Measurements from ENCODE around the gene CLDN14.

The CLDN14 gene, protein sequence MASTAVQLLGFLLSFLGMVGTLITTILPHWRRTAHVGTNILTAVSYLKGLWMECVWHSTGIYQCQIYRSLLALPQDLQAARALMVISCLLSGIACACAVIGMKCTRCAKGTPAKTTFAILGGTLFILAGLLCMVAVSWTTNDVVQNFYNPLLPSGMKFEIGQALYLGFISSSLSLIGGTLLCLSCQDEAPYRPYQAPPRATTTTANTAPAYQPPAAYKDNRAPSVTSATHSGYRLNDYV

DNA sequence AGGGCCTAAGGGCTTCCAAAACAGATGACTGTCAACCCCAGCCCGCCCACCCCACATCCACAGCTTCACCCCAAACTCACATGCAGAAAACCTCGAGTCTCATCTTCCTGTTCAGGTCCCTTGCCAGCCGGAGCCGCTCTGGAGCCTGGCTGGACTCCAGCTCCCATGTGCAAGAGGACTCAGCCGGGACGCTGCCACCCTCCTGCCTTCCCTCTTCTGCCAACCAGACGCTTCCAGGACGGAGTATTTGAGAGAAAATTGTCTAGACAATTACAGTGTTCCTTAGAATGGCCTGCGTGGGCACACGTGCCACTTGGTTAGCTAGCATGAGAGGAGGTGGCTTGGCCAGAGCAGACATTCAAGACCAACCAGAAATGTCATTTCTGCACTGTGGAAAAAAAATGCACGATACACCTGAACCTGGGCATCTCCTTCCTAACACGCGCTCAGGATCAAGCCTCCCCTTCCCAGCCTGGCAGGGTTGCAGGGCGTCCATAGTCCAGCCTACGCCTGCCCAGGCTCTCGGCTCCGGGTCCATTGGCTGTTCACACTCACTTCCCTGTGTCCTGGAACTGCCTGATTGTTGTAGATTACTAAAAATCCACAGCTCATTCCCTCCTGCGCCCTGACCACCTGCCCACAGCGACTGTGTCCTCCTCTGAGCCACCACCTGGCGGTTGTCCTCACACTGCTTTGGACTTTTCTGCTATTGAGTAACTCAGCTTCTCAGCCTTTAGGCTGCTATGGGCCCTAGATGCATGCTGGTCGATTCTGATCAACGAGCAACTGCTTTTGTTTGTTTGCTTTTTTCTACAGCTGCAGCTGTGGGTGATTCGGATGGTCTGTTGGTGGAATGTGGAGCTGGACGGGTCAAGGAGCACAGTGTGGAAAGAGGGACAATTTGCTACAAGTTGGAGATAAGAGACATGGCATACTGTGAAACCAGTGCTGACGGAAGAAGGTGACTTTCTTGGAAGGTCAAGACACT lies at the start of gene CLDN14:
TSS of gene CLDN14 (minus strand) at position 708 of the 988 bp plus-strand sequence. CDS start 18,427 bp downstream, outside the sequence.
- DNase-seq: no peak

DNA sequence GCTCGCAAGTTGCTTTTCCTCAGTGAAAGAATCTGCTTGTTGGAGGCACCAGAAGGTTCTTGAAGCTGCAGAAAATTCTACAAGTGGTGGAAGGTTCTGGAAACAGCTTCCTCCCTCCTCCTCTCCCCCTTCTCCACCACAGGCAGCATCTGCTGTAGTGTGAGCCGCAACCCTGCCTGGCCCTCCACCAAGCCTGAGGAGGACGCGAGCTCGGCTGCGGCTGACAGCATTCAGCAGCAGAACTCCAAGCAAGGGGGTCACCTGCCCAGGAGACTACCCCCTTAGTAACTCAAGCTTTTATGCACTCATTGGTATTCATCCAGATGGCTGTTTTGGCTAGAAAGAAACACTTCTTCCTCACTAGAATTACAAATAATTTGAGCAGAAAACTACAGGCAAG lies 48.8 kb upstream of the CLDN14 start:
- DNase-seq: no peak

DNA sequence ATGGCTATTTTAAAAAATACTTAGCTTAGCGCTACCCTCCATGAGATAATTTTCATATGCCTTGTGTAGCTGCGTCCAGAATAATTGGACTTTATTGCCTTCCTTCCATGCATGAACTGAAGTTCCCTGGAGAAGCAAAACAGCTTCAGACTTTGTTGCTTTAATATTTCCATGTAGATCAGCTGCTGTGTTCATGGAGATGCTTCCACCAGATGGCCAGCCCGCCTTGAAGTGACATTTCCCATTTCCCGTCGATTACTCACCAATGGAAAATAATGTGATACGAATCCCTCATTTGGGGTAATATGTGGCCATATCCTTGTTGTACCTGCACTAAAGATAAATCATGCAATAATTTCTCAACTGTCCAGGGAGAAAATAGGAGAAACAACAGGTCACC lies 47.4 kb upstream of the CLDN14 start:
- DNase-seq: no peak

DNA sequence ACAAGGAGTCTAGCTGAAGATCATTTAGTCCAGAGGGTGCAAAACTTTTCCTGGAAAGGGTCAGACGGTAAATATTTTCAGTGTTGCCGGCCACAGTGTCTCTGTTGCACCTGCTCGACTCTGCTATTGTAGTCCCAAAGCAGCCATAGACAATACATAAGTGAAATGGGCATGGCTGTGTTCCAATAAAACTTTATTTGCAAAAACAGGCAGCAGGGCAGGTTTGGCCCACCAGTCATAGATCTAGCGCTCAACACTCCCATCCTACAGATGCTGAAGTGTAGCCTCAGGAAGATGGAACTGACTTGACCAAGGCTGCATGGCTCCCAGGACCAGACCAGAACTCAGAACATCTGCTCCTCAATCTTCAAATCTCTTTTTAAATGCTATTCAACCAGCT lies 46.2 kb upstream of the CLDN14 start:
- DNase-seq: no peak

DNA sequence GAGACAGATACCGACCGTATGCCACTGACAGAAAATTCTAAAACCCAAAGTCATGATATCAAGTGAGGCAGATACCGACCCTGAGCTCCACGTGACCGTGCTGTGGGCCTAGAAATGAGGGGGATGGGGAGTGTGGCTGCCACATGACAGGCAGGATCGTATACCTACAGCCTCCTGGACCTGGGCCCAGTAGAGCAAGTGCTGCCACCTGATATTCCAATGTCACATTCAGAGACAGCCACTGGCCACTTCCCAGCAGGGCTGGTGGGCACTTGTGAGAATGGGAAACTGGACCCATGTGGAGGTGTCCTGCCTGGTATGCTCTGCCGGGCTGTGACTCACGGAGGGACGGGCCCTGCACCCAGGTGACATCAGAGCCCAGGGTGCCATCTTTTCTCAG lies 44.6 kb upstream of the CLDN14 start:
- DNase-seq: no peak

DNA sequence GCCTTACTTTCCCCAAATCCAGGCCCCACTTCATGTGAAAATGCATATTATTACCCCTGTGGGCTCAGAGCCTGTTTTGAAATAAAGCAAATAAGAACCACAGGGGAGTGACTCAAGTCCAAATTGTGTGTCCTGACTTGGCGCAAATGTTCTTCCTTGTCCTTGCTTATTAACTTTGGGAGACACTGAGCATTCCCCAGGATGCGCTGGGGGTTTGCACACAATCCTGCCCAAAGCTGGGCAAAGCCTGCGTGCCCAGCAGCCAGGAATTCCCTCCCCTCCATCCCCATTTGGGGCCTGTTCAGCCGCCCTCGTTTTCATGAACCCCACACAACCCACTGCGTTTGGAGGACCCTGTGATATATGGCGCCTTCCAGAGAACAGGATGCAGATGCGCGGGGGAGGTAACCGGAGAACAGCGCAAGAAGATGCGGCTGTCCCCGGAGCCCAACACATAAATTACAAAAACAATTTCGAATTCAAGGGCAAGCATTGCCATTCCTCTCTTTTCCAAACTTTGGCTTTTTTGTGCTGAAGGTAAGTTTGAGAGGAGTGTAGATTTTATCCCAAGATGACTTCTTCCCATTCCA lies 42.4 kb upstream of the CLDN14 start:
- DNase-seq: no peak

DNA sequence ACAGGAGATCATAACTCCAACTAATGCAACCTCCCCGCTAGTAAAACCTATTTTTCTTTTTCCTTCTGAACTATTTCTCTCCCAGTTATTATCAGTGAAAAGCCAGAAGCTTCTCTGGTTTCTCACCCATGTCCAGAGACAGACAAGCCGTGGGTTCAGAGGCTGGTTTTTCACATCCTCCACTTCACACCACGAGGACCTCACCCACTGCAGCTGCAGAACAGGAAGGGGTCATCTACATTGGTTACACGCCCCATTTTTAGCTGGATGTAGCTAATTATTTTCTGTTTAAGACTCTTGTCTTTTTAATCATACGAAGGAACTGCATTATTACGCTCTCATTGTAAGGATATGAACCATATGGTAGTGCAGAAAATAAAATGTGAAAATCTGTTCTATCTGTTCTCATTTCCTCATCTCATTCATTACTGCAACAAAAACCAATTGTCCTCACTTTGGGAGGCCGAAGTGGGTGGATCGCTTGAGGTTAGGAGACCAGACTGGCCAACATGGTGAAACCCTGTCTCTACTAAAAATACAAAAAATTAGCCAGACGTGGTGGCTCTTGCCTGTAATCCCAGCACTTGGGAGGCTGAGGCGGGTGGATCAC lies 39.1 kb upstream of the CLDN14 start:
- DNase-seq: no peak

DNA sequence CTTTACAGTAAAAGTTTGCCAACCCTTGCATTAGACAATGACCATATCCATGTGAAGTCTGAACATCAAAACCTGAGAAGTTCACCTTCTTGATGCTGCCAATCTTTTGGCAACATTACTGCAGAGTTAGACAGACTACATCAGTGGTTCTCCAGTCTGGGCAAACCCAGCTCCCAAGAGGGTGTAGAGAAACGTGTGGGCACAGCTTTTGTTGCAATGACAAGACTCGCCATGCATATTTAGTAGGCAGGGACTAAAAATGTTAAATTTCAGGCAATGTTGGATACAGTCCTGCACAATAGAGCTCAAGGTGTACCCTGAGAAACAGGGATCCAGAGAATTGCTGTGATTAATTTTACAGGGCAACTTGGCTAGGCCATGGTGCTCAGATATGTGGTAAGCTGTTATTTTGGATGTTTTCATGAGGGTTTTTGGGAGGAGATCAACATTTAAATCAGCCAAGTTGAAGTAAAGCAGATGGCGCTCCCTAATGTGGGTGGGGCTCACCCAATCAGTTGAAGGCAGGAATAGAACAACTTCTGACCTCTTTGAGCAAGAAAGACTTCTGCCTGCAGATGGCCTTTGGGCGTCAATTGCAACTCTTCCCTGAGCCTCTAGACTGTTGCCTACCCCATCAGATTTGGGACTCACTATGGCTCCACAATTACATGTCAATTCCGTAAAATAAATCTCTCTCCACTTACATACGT lies 37.6 kb upstream of the CLDN14 start:
- no peak for DNase-seq

DNA sequence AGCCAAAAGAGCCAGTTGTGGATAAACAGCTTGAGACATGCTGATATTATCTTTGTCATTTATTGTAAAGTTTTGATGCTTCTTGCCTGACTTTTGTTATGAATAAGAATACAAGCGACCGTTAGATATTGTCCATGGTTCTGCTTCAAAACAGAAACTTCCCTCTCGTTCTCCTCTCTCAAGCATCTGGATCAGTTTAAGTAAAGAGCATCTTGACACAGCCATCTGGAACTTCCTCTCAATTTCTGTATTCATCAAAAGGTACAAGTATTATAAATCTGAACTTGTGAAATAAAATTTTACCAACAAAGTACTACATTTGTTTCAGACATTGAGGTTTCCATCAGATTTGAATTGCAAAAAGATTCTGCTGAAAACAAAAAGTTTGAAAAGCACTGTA lies 36.4 kb upstream of the CLDN14 start:
- DNase-seq: no peak

DNA sequence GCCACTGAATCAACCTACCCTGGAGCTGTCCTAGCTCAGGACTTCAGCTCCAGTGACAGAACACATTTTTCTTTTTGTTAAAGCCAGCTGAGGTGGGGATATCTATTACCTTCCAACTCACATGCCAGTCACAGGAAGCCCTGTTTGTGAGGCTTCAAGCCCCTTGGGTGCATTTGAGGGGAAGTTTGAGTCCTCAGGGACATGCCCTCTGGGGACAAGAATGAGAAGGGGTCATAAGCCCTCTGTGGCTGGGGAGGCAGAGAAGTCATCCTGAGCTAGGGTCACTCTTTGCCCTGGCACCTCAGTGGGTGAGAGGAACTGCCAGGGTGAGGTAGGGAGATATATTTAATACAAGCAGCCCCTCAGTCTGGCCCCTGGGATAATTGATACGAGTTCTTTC lies 33.5 kb upstream of the CLDN14 start:
- no peak for DNase-seq

DNA sequence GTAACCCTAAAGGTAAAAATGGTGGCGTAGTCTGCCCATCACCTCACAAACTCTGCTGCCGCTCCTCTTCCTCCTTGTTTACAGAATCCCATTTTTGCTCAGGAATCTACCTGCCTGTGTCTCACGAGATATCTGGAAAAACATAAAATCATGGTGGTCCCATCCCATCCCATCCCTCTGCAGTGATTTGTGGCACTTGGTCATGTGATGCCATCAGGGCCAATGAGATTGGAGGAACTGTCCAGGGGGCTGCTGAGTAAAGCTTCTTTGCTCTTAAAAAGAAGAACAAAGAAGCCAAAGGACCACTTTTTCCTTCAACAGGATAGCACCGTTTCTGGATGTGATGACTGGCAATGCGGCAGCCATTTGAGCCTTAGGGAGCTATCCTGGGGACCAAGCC lies 33.0 kb upstream of the CLDN14 start:
- DNase-seq: no peak

DNA sequence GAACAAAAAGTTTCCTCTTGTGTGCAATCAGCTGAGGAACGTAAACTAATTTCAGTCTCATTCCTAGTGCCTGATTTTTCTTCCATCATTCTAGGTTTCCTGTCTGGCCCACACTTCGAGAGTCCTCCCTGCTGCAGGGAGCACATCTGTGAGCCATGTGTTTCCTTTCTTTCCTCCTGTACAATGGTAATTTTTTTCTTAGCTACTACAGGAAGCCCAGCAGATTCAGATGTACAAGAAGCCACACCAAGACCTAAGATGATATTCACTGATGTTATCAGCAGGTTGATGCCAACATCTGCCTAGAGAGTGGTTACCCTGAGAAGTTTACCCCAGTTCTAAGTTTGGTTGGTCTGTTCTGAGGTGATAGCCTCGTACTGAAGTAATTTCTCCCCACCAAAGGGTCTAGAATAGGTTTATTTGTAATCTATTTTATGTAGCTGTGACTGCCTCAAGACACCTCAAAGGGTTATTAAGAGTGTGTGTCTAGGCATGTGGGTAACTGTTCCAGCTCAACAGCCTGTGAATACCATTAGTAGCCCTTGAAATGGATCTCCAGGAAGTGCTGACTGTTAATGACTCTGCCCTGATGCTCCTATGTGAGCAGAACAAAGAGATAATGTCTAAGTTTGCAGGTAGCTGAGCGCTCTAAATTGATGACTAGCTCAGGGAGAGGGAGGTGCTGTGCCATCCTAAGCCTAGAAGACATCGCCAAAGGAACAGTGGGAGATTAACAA lies 31.7 kb upstream of the CLDN14 start:
- DNase-seq: no peak

DNA sequence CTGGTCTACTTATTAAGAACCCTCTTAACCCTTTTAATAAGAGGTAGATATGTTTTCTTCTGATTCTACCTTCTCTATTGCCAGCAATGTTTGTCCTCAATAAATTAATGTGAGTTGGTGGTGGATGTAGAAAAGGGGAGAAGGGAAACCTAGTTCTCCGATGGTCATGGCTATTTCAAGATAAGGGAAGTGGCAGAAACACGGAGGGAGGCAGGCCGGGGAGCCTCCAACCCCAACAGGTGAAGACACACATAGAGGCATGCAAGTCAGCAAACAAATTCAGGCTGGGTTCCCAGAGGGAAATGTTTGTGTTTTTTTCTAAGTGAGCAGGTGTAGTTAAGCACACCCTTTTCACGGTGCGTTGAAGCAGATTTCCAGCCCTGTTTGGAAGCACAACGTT lies 31.0 kb upstream of the CLDN14 start:
- no peak for DNase-seq

DNA sequence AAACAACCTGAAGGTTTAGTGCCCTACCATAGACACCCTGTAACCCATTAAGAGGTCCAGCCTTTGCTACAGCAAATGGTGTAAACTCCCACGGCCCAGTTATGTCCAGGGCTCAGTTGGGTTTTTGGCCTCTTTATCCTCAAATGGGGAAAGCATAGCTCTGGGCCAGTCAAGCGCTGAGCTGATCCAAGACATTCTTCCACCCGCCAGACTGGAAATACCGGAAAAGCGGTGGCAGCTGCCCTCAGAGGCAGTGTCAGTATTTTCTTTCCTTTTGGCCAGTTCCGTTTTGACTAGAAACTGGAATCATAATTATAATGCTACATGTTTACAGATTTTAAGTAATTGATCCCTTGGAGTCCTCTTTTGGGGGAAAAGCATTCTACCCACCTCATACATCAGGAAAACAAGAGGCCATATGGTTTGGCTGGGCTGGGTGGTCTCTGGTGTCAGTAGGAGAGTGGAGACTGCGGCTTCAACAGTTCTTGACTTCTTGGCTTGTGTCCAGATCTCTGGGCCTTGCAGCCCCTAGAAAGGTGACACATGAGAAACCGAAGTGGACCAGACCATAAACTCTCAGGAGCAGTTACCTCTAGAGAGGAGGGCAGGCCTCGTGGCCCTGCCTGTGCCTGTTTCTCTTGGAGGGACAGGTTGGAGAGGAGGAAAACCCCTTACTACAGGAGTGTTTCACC lies 30.2 kb upstream of the CLDN14 start:
- no peak for DNase-seq

DNA sequence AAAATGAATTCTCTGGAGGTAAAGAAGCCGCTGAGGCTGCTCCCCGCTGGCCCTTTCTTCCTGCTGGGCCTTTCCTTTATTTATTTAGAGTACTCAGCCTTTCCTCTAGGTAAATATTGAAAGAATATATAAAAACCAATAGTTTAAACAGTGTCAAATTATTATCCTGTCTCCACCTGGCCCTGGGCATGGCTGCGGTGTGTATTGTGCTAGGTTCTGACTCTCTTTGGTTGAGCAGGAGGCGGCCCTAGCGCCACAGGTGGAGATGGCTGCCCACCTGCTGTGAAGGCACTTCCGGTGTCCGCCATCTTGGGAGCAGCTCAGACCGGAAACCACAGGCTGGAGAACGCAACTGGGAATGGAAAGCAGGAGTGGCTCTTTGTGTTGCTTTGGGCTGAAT lies 29.0 kb upstream of the CLDN14 start:
- no peak for DNase-seq

DNA sequence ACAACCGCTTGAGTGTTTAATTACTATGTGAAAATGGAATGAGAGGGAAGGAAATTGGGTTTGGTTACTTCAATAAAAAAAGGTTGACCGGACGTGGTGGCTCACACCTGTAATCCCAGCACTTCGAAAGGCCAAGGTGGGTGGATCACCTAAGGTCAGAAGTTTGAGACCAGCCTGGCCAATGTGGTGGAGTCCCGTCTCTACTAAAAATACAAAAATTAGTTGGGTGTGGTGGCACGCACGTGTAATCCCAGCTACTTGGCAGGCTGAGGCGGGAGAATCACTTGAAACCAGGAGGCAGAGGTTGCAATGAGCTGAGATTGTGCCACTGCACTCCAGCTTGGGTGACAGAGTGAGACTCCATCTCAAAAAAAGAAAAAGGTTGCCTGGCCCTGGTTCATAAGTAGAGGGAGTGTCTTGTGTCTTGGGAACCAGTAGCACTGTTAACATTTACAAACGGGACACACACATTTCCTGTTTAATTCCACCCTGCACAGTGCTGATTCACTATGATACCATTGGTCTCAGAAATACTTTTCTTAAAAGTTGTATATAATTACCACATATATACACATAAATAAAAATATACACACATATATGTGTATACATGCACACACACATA lies 27.6 kb upstream of the CLDN14 start:
- no peak for DNase-seq

DNA sequence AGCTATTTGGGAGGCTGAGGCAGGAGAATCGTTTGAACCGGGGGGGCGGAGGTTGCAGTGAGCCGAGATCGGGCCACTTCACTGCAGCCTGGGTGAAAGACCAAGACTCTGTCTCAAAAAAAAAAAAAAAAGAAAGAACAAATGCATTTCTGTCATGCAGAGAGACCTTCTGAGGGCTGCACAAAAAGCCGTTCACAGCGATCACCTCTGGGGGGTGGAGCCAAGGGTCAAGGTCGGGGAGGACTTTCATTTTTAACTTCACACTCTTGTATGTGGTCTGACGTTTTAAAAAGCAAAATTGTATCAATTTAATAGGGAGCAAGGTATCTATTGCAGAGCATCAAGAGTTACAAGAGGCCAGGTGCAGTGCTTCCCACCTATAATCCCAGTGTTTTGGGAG lies 26.6 kb upstream of the CLDN14 start:
- no peak for DNase-seq

DNA sequence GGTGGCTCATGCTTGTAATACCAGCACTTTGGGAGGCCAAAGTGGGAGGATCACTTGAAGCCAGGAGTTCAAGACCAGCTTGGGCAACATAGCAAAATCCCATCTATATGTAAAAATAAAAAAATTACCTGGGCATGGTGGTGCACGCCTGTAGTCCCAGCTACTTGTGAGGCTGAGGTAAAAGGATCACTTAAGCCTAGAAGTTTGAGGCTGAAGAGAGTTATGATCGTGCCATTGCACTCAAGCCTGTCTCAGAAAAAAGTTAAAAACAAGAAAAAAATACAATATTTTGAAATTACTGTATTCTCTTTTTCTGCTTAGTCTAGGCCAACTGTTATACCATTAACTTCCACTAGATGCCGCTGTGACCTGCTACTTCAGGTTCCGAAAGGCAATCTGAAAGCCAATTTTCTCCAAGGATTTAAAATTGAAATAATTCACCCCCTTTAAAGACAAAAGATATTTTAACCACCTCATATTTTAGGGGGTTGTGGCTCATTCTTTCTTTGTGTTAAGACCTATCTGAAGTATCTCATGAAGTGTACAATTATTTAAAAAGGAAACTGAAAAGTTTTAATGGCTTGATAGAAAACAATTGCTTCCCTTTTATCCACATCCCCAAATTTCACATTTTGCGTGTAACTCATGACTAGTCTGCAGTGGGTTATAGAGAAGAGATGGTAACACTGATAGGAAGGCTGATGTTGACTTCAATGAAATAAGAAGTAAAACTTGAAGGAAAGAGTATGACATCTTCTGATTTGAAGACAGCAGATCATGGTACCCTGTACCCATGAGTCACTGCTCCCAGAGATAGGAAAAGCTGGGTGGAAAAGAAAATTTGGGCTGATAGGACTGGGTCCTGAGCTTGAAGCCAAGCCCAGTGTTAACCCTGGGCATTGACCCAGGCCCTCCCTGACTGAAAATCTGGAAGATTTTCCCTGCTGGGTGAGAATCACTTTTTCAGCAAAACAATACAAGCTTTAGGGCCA lies 24.4 kb upstream of the CLDN14 start:
- no peak for DNase-seq

DNA sequence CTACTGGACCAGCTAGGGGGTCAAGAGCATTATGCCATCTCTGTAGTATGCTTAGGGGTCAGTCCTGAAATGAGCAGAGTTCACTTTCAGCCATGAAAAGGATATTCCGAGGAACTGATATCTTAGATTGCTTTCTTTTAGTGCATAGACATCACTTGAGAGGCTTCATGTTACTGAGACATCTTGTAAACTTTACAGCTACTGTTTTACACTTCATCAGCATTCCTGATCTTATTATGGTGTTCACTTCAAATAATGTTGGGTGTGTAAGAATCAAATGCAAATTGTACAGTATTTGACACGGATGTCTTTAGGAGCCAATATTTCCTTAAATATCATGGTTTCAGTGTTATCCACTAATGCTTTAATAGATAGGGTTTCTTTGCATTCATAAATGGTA lies 22.4 kb upstream of the CLDN14 start:
- DNase-seq: no peak

DNA sequence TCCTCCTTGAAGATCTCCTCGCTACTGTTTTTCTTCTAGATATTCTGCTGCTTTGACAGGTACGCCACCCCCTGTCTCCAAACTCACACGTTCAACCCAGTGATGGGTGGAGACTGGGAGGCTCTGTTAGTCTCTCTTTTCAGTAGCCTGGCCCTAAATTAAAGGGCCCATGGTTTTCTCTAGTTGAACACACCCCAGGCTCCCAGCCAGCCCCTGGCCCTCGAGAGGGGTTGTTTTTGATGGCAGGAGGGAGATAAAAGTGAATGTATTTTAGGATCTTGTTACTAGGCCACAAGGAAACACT lies 21.6 kb upstream of the CLDN14 start:
- no peak for DNase-seq
